ENCODE measurements around the gene RAB3D.
"Not testable (repeated sequence)": the region's sequence is repeated elsewhere in the genome, so short reads cannot be mapped to it uniquely, and the experiment has no call there.

Gene RAB3D

DNA sequence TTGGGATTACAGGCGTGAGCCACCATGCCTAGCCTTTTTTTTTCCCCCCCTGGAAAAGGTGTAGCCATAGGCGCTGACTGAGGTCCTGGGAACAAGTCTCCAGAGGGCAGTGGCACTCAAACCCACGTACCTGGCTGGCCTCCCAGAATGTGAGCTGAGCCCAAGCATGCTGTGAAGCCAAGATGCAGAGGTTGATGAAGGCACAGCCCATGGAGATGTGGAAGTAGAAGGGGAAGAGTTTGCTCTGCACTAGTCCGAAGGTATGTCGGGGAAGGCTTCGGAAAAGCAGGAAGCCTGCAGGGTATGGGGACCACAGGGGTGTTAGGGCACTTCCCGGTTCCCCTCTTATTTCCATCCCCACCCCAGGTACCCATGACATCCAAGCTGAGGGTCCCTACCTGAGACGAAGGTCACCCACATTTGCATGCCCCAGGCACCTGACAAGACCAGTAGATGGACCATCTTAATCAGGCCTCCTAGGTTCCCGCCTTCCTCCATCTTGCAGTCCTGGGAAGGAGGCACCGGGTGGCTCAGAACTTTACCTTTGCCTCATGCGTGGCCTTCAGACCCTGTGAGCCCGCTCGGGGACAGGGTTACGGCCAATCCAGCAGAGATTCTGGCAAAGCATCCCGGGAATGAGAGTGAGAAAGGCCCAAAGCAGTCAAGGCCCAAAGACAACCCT, 5.8 kb upstream of the RAB3D start:
- H3K4me3 ChIP-seq (ENCODE audit: low read depth, low read length): peak overlapping the region; percentile 84
- DNase-seq (ENCODE audit: low read depth): no peak
- TF ChIP-seq MAX (IDR thresholded peaks at IDR 0.05; ENCODE audit: low read depth, low read length) (no peak), CTCF (IDR thresholded peaks at IDR 0.05; ENCODE audit: low read depth, low read length) (no peak), MYC (IDR thresholded peaks at IDR 0.05; ENCODE audit: low read depth, low read length) (no peak), POLR2A (IDR thresholded peaks at IDR 0.05; ENCODE audit: extremely low read depth, insufficient read length) (no peak)

DNA sequence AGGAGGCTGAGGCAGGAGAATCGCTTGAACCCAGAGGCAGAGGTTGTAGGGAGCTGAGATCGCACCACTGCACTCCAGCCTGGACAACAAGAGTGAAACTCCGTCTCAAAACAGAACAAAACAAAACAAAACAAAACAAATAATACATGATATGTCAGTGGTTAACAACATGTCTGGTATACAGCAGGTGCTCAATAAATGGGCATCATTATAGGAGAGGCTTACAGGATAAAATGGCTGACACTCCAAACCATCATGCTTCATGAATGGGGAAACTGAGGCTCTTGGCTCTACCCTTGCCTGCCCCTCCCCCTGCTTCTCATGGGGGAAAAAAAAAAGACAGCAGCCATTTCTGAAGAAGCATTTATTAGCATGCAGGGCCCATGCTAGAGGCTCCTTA, 3.0 kb upstream of the RAB3D start:
- DNase-seq (ENCODE audit: low read depth): no peak
- no peak for TF ChIP-seq POLR2A (IDR thresholded peaks at IDR 0.05; ENCODE audit: extremely low read depth, insufficient read length)
- TF ChIP-seq MAX (IDR thresholded peaks at IDR 0.05; ENCODE audit: low read depth, low read length): no peak
- TF ChIP-seq MYC (IDR thresholded peaks at IDR 0.05; ENCODE audit: low read depth, low read length): no peak
- TF ChIP-seq CTCF (IDR thresholded peaks at IDR 0.05; ENCODE audit: low read depth, low read length): no peak
- no peak overlapping the region for H3K4me3 ChIP-seq (ENCODE audit: low read depth, low read length)

DNA sequence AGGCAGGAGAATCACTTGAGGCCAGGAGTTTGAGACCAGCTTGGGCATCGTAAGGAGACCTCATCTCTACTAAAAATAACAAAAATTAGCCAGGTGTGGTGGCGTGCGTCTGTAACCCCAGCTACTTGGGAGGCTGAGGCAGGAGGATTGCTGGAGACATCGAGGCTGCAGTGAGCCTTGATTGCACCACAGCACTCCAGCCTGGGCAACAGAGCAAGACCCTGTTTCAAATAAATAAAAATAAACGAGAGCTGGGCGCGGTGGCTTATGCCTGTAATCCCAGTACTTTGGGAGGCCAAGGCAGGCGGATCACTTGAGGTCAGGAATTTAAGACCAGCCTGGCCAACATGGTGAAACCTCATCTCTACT, 626 bp upstream of the RAB3D start:
- DNase-seq (ENCODE audit: low read depth): not testable (repeated sequence)
- peak overlapping the region; percentile 44 for H3K4me3 ChIP-seq (ENCODE audit: low read depth, low read length)

GRCh38 chr19:11338569-11339253, 746 bp downstream of the RAB3D start:
- no peak for TF ChIP-seq POLR2A (IDR thresholded peaks at IDR 0.05; ENCODE audit: extremely low read depth, insufficient read length)
- no peak for TF ChIP-seq MYC (IDR thresholded peaks at IDR 0.05; ENCODE audit: low read depth, low read length)
- no peak for TF ChIP-seq CTCF (IDR thresholded peaks at IDR 0.05; ENCODE audit: low read depth, low read length)
- TF ChIP-seq MAX (IDR thresholded peaks at IDR 0.05; ENCODE audit: low read depth, low read length): no peak
- peak overlapping the region; percentile 46 for H3K4me3 ChIP-seq (ENCODE audit: low read depth, low read length)
- DNase-seq (ENCODE audit: low read depth): no peak

DNA sequence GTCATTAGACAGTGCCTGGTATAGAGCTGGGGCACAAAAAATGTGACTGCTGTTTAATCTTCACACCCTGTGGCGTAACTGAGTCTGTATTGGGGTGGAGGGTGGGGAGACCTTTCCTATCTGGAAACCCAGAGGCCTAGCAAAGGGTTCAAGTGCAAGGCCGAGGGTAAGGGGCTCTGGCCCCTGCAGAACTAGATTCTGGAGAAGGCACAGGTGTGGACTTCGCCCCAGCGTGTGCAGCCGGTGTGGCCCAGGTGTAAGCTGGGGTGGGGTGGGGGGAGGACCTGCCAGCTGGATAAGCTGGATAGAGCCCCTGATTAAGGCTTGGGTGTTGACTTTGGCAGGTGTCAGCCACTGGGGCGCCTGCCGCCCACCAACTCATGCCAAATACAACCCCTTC, 1.3 kb downstream of the RAB3D start:
- peak overlapping the region; percentile 46 for H3K4me3 ChIP-seq (ENCODE audit: low read depth, low read length)
- no peak for TF ChIP-seq POLR2A (IDR thresholded peaks at IDR 0.05; ENCODE audit: extremely low read depth, insufficient read length)
- TF ChIP-seq CTCF (IDR thresholded peaks at IDR 0.05; ENCODE audit: low read depth, low read length): no peak
- no peak for TF ChIP-seq MYC (IDR thresholded peaks at IDR 0.05; ENCODE audit: low read depth, low read length)
- no peak for TF ChIP-seq MAX (IDR thresholded peaks at IDR 0.05; ENCODE audit: low read depth, low read length)
- DNase-seq (ENCODE audit: low read depth): no peak

DNA sequence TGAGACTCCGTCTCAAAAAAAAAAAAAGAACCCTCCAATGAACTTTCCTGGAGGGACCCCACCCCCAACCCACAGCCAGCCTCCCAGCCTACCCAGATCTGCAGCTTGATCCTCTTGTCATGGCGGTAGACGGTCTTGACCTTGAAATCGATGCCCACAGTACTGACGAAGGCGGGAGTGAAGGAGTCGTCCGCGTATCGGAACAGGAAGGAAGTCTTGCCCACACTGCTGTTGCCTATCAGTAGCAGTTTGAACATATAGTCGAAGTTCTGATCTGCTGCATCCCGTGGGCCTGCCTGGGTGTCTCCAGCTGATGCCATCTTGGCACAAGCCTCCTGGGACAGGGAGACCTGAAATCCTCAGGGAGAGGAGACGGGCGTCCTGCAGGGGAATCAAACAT, 2.4 kb downstream of the RAB3D start:
- no peak overlapping the region for H3K4me3 ChIP-seq (ENCODE audit: low read depth, low read length)
- TF ChIP-seq MYC (IDR thresholded peaks at IDR 0.05; ENCODE audit: low read depth, low read length) (no peak), POLR2A (IDR thresholded peaks at IDR 0.05; ENCODE audit: extremely low read depth, insufficient read length) (no peak), CTCF (IDR thresholded peaks at IDR 0.05; ENCODE audit: low read depth, low read length) (no peak), MAX (IDR thresholded peaks at IDR 0.05; ENCODE audit: low read depth, low read length) (no peak)
- peak; percentile 56 for DNase-seq (ENCODE audit: low read depth)

Data from NB4 (cell line).